Endodermal cell (in vitro differentiated cells): ENCODE data around the gene FRRS1L. TPM values are rescaled to one million over a fixed set of nuclear protein-coding genes. Genes with fewer than 3 reads are reported as not detected.
A peak's percentile ranks its signal among the peaks of the same experiment; 100 is the strongest.

Experiments used
- DNase-seq: peaks from one replicate; pipeline ENCODE4 v3.0.0-alpha.2; 2017
- H3K27ac ChIP-seq: 2 replicates; pipeline ENCODE4 v1.5.1; 2013; ENCODE audit warnings: mild to moderate bottlenecking, low read depth, low read length, moderate library complexity
- H3K27me3 ChIP-seq: 2 replicates; pipeline ENCODE4 v1.6.1; 2013; ENCODE audit warnings: mild to moderate bottlenecking, low read length, moderate library complexity; ENCODE audit not compliant: insufficient read depth, control insufficient read depth, poor library complexity, severe bottlenecking
- H3K36me3 ChIP-seq: 2 replicates; pipeline ENCODE4 v1.7.0; 2013; ENCODE audit warnings: mild to moderate bottlenecking, low read length, moderate library complexity; ENCODE audit not compliant: control insufficient read depth, insufficient read depth
- H3K4me1 ChIP-seq: one replicate; pipeline ENCODE4 v1.7.0; 2013; ENCODE audit warnings: low read length; ENCODE audit not compliant: control insufficient read depth, insufficient read depth
- H3K4me3 ChIP-seq: 2 replicates; pipeline ENCODE4 v1.5.1; 2013; ENCODE audit warnings: mild to moderate bottlenecking, low read length, moderate library complexity
- H3K9ac ChIP-seq: 2 replicates; pipeline ENCODE4 v1.6.1; 2013; ENCODE audit warnings: mild to moderate bottlenecking, low read length, moderate library complexity; ENCODE audit not compliant: poor library complexity, severe bottlenecking; ENCODE audit errors: extremely low read depth
- H3K9me3 ChIP-seq: 2 replicates; pipeline ENCODE4 v1.6.1; 2013; ENCODE audit warnings: mild to moderate bottlenecking, low read length, moderate library complexity; ENCODE audit not compliant: control insufficient read depth
- H3K27ac Mint-ChIP-seq: 2 replicates; pipeline ENCODE4 v1.8.0; 2020; ENCODE audit warnings: mixed read lengths
- H3K27me3 Mint-ChIP-seq: 2 replicates; pipeline ENCODE4 v1.8.0; 2021; ENCODE audit warnings: mild to moderate bottlenecking, mixed read lengths; ENCODE audit not compliant: insufficient read depth
- H3K36me3 Mint-ChIP-seq: 2 replicates; pipeline ENCODE4 v1.8.0; 2020; ENCODE audit warnings: low read depth, mixed read lengths
- H3K4me1 Mint-ChIP-seq: 2 replicates; pipeline ENCODE4 v1.8.0; 2020; ENCODE audit warnings: mixed read lengths
- H3K4me3 Mint-ChIP-seq: 2 replicates; pipeline ENCODE4 v1.8.0; 2020; ENCODE audit warnings: mild to moderate bottlenecking, moderate library complexity, mixed read lengths
- H3K9me3 Mint-ChIP-seq: 2 replicates; pipeline ENCODE4 v1.8.0; 2020; ENCODE audit warnings: mild to moderate bottlenecking, mixed read lengths
- CTCF ChIP-seq: fragments of 200-600 bp; sonication (generic); conservative IDR thresholded peaks from 2 replicates; pipeline ENCODE4 v1.5.0; 2021; ENCODE audit warnings: antibody characterized with exemption, mild to moderate bottlenecking
- WGBS, 2 experiments: methylation state at CpG; one replicate each; pipeline versions ENCODE4 v1.1.5 to v1.1.7; 2013; ENCODE audit warnings: missing lambda C conversion rate in 2 of 2, mixed read lengths in 1 of 2; ENCODE audit not compliant: insufficient coverage in 1 of 2, insufficient read length in 1 of 2; 5-methylcytosine and 5-hydroxymethylcytosine counted together
- total RNA-seq, 2 donors: library from RNA; stranded (reverse); fragmentation: NEBNext Ultra II Directional in 1 of 2; extraction: Animal tissue kit (Norgen Biotek cat#: 25700) in 1 of 2; gene quantifications; 2 replicates in 1 of 2; 3 replicates in 1 of 2; pipeline ENCODE4 v1.2.1, GENCODE V29; 2021

Gene FRRS1L
- total RNA-seq, 2 donors from 2014 or later = 1.5 to 1.8 TPM

GRCh38 chr9:109203761-109204360 is 36.8 kb upstream of the FRRS1L start:
- Histone ChIP-seq H3K9ac (no peak overlapping the region), H3K36me3 (no peaks in the 10 kb centered on the region), H3K4me3 (no peak overlapping the region), H3K27ac (no peak overlapping the region), H3K4me1 (peaks cover 4% of the 10 kb centered on the region), H3K27me3 (no peaks in the 10 kb centered on the region), H3K9me3 (no peaks in the 10 kb centered on the region)
- Mint-ChIP-seq H3K4me1 (peaks cover 4% of the 10 kb centered on the region), H3K27ac (no peak overlapping the region), H3K36me3 (no peaks in the 10 kb centered on the region), H3K9me3 (no peaks in the 10 kb centered on the region), H3K27me3 (peaks cover 9% of the 10 kb centered on the region), H3K4me3 (no peak overlapping the region)
- no peak for TF ChIP-seq CTCF
- no peak for DNase-seq
- WGBS, 2 experiments = 84 to 91% methylated on average over 2 to 4 of the region's 4 CpGs

- no peak for DNase-seq
- no peaks in the 10 kb centered on the region for H3K9me3 Mint-ChIP-seq
- no peak for TF ChIP-seq CTCF
- Histone ChIP-seq H3K9ac (no peak overlapping the region), H3K27ac (no peak overlapping the region), H3K27me3 (no peaks in the 10 kb centered on the region), H3K36me3 (no peaks in the 10 kb centered on the region), H3K4me1 (no peaks in the 10 kb centered on the region), H3K9me3 (no peaks in the 10 kb centered on the region), H3K4me3 (no peak overlapping the region)
- 85 to 91% methylated on average over 2 to 5 of the region's 5 CpGs for WGBS, 2 experiments
- H3K4me1 Mint-ChIP-seq = no peaks in the 10 kb centered on the region
- H3K27ac Mint-ChIP-seq = no peak overlapping the region
- H3K27me3 Mint-ChIP-seq = peaks cover 3% of the 10 kb centered on the region
- H3K36me3 Mint-ChIP-seq = no peaks in the 10 kb centered on the region
- no peak overlapping the region for H3K4me3 Mint-ChIP-seq
These were observed 32.6 kb upstream of the FRRS1L start for GRCh38 chr9:109199676-109200075.

GRCh38 chr9:109198736-109199382 is 31.8 kb upstream of the FRRS1L start:
- Mint-ChIP-seq H3K4me3 (no peak overlapping the region), H3K27me3 (peaks cover 3% of the 10 kb centered on the region), H3K27ac (no peak overlapping the region), H3K9me3 (no peaks in the 10 kb centered on the region), H3K4me1 (no peaks in the 10 kb centered on the region), H3K36me3 (no peaks in the 10 kb centered on the region)
- no peak overlapping the region for H3K27ac ChIP-seq
- DNase-seq = peak; percentile 59
- H3K4me3 ChIP-seq = no peak overlapping the region
- H3K9ac ChIP-seq = no peak overlapping the region
- WGBS, 2 experiments = 70 to 82% methylated on average over 2 to 6 of the region's 6 CpGs
- H3K27me3 ChIP-seq = no peaks in the 10 kb centered on the region
- TF ChIP-seq CTCF = peak; percentile 68
- H3K9me3 ChIP-seq = no peaks in the 10 kb centered on the region
- no peaks in the 10 kb centered on the region for H3K4me1 ChIP-seq
- H3K36me3 ChIP-seq = no peaks in the 10 kb centered on the region
